ENCODE results near the gene OR4C45.

DNA sequence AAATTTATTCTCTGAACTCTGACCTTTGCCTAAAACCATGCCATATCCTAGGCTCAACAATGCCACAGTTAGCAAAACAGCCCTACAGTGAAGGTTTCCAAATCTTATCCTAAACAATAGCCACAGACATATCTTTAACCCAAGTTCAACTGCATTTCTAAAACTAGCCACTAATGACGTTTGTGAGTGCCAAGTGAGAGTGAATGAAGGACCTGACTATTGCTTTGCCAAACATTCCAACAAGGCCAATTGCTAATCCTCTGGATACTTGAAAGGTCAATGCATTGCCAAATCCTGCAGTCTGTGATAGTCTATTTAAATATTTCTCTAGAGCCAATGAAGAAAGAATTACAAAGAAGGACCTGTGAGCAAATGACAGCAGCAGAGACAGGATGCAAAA is 2.5 kb upstream of the OR4C45 start:
- TF ChIP-seq POLR2A (IDR thresholded peaks at IDR 0.05; ENCODE audit: low read depth) (no peak), CTCF (IDR thresholded peaks at IDR 0.05) (no peak), POLR2AphosphoS5 (IDR thresholded peaks at IDR 0.05) (no peak), EP300 (IDR thresholded peaks at IDR 0.05) (no peak)
